Measurements from ENCODE around the gene NR4A1. TPM values are rescaled to one million over a fixed set of nuclear protein-coding genes. Genes with fewer than 3 reads are reported as not detected.

The NR4A1 gene
- total RNA-seq, 1 donor from 2014 or later, result 67.0 TPM

DNA sequence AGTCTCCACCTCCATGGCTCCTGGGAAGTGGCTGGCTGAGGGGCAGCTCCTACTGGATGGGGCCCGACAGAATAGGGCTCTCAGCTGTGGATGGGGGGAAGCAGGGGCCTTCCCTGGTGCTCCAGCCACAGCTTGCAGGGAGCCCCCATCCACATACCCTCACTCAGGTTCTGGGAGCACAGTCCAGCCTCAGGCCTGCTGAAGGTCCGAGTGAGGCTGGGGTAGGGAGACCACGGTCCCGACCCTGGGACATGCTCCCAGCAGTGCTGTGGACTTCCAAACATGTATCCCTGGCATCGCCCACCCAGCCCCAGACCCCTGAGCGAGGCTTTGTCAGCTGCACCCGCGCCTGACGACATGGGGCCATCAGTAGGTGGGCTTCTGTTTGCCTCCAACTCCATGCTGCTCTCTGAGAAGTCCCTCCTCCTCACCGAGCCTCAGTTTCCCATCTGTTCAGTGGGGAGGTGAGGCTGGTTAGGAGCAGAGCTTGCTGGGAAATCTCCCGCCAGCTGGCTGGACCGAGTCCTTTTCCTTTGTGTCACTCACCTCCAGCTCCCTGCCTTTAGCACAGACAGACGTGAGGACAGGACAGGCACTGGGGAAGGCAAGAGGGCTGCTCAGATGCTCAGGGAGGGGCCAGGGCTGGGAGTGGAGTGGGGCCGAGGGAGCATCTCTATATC, 9.4 kb downstream of the NR4A1 start:
- Histone ChIP-seq H3K4me1 (no peaks in the 10 kb centered on the region), H3K36me3 (peaks cover 32% of the 10 kb centered on the region), H3K27ac (no peak overlapping the region), H3K27me3 (no peaks in the 10 kb centered on the region), H3K4me3 (no peak overlapping the region), H3K9me3 (no peaks in the 10 kb centered on the region)
- ATAC-seq (no peak), DNase-seq (no peak)
- intact Hi-C loops (cut with DNase I), result no loop called here
- TF ChIP-seq, protein P1, sequence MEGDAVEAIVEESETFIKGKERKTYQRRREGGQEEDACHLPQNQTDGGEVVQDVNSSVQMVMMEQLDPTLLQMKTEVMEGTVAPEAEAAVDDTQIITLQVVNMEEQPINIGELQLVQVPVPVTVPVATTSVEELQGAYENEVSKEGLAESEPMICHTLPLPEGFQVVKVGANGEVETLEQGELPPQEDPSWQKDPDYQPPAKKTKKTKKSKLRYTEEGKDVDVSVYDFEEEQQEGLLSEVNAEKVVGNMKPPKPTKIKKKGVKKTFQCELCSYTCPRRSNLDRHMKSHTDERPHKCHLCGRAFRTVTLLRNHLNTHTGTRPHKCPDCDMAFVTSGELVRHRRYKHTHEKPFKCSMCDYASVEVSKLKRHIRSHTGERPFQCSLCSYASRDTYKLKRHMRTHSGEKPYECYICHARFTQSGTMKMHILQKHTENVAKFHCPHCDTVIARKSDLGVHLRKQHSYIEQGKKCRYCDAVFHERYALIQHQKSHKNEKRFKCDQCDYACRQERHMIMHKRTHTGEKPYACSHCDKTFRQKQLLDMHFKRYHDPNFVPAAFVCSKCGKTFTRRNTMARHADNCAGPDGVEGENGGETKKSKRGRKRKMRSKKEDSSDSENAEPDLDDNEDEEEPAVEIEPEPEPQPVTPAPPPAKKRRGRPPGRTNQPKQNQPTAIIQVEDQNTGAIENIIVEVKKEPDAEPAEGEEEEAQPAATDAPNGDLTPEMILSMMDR (IDR thresholded peaks at IDR 0.05), result no peak

DNA sequence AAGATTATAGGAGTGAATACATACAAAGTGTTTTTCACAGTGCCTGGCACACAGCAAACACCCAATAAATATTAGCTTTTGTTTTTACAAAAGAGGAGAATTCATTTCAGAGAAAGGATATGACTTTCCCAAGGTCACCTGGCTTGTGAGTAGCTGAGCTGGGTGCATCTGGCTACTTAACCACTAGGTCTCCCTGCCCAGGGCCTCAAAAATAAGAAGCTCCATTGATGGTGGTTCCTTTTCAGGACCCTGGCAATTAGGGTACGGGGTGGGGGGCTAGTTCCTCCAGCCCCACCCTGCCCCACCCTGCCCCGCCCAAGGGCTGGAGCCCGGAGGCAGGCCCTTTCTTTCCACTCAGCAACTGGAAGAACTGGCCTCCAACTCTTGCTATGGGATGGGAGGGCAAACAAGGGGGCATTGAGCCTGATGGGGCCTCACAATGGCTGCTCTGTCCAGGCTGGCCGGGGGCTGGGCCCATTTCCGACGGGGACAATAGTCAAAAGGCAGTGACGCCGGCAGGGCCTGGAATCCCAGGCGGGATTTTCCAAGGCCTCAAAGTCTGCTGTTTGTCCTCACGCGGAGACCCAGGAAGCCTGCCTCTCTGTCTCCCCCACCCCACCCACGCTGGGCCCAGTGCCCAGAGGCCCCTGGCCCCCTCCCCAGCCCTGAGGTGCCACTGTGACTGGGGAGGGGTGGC, 10.4 kb downstream of the NR4A1 start:
- no peaks in the 10 kb centered on the region for H3K9me3 ChIP-seq
- intact Hi-C loops (cut with DNase I), result no loop called here
- H3K27me3 ChIP-seq, result no peaks in the 10 kb centered on the region
- H3K27ac ChIP-seq, result no peak overlapping the region
- H3K4me1 ChIP-seq, result no peaks in the 10 kb centered on the region
- H3K4me3 ChIP-seq, result no peak overlapping the region
- ATAC-seq (no peak), DNase-seq (no peak)
- TF ChIP-seq, protein P1 (IDR thresholded peaks at IDR 0.05), result no peak
- H3K36me3 ChIP-seq, result peaks cover 29% of the 10 kb centered on the region

DNA sequence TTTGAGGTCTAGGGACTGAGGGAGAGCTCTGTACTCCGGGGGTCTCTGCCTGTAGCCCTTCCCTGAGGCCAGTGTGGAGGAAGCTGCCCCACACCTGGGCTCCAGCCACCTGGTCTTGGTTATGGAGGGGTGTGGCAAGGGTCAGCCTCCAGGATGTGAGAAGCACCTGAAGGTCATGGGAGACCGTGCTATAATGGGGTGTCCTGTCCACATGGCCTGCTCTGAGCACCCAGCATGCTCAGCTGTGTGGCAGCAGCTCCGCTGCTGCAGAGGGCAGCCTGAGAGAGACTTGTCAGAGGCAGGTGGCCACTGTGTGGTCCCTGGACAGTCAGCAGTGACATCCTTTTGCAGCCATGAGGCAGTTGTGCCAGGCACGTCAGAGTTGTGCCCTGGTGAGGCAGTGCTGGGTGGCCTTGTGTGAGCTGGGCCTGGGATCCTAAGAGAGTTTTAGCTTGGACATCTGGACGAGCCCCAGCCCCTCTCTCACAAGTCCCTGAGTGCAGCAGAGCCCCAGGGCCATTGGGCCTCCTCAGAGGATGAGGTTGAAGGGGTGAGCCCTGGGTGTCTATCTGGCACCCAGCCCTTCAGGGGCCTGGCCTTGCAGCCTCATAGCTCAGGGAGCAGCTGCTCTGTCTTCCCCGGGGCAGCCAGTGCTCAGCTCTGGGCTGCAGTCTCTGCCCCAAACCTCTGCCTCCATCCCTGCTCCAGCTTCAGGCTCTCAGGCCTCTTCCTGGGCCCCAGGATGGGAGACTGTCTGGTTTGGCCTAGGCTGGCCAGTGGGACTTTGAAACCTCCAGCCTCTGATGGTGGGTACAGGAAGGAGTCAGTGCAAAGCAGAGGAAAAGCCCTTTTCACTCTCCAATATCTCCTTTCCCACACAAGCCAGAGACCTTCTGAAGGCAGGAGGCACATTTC, 11.2 kb downstream of the NR4A1 start:
- Histone ChIP-seq H3K27me3 (no peaks in the 10 kb centered on the region), H3K4me3 (no peak overlapping the region), H3K4me1 (no peaks in the 10 kb centered on the region), H3K36me3 (peaks cover 21% of the 10 kb centered on the region), H3K9me3 (no peaks in the 10 kb centered on the region), H3K27ac (no peak overlapping the region)
- TF ChIP-seq, protein P1 (IDR thresholded peaks at IDR 0.05), result no peak
- intact Hi-C loops (cut with DNase I), result no loop called here
- no peak for ATAC-seq
- no peak for DNase-seq

DNA sequence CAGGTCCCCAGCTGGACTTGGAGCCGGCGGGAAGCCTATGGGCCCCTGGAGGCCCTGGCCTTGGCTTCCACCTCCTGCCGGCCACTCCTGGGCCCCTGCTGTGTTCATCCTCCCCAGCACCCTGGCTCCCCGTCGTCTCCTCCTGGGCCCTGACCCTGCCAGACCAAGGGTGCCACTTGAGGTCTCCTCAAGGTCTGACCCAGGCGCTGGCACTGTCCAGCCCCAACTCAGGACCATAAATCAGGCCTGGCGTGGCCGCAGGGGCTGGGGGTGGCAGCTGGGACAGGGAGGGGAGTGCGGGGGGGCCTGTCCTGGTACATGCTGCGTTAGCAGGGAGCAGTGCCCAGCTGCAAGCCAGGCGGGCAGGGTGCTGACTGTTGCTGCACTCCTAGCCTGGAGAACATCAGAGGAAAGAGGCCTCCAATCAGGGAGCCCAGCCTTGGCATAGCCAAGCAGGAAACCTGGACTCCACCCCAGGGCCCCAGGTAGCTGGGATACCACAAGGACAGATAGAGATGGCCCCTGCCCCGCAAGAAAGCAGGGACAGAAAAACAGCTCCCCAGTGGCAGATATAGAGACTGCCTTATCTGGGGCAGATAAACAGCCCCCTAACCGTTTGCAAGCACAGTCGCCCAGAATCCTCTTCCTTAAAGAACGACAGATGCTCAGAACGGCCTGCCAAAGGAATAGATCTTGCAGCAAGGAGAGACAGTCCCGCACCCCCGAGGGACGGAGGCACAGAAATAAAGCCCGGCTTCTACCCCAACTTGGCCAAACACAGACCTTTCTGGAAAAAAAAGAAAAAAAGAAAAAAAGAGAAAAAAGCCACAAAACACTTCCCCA, 12.1 kb downstream of the NR4A1 start:
- Histone ChIP-seq H3K4me1 (no peaks in the 10 kb centered on the region), H3K27me3 (no peaks in the 10 kb centered on the region), H3K27ac (no peak overlapping the region), H3K36me3 (peaks cover 12% of the 10 kb centered on the region), H3K9me3 (no peaks in the 10 kb centered on the region), H3K4me3 (no peak overlapping the region)
- no peak for DNase-seq
- no peak for ATAC-seq
- TF ChIP-seq, protein P1 (IDR thresholded peaks at IDR 0.05), result no peak
- intact Hi-C loops (cut with DNase I), result no loop called here
